ENCODE data around the gene SEC31A.

Gene SEC31A

DNA sequence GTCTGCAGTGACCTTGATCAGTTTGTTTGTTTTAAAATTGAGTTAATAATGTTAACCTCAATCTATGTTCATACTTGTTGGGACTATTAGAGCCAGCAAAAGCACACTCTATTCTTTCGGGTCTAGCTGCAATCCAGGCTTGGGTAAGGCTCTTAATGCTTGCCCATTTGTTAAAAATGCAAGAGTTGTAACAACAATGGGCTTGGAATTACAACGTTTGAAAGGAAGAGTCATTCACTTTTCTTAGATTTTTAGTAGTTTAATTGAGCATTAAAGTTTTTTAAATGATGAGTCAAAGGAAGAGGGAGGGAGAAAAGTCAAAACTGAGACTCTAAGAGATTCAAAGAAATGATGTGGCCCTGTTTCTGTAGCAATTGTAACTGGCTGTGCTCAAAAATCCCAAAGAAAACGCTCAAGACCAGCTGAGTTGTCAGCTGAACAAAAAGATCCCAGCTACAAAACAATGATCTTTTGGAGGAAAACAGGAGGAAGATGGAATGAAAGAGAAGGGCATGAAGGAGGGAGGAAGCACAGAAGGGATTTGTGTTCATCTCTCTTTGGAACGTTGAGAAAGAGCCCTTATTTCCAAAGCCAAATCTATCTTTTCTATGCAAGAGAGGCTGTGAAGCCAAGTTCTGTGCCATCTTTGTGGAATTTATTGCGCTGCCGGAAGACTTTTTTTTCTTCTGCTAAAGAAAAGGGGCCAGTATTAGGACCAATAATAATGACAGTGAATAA is 97.9 kb downstream of the SEC31A start:
- H2AFZ ChIP-seq (ENCODE audit: low read length, unreplicated experiment) = no peak overlapping the region
- no peak overlapping the region for H3K4me3 ChIP-seq (ENCODE audit: low read depth, low read length)
- peaks cover 7% of the 10 kb centered on the region for H3K79me2 ChIP-seq (ENCODE audit: control insufficient read depth, insufficient read depth, low read length, unreplicated experiment)
- peaks cover 20% of the 10 kb centered on the region for H3K4me1 ChIP-seq (ENCODE audit: control insufficient read depth, insufficient read depth, low read length, unreplicated experiment)
- H3K27me3 ChIP-seq (ENCODE audit: insufficient read depth, low read length) = no peaks in the 10 kb centered on the region
- H3K36me3 ChIP-seq (ENCODE audit: insufficient read depth, low read length) = no peaks in the 10 kb centered on the region
- H3K27ac ChIP-seq (ENCODE audit: low read depth, low read length) = no peak overlapping the region

GRCh38 chr4:82791179-82791578 is 99.8 kb downstream of the SEC31A start:
- Histone ChIP-seq H3K79me2 (ENCODE audit: control insufficient read depth, insufficient read depth, low read length, unreplicated experiment) (peaks cover 10% of the 10 kb centered on the region), H3K27ac (ENCODE audit: low read depth, low read length) (no peak overlapping the region), H3K4me3 (ENCODE audit: low read depth, low read length) (no peak overlapping the region), H2AFZ (ENCODE audit: low read length, unreplicated experiment) (no peak overlapping the region), H3K27me3 (ENCODE audit: insufficient read depth, low read length) (no peaks in the 10 kb centered on the region), H3K4me1 (ENCODE audit: control insufficient read depth, insufficient read depth, low read length, unreplicated experiment) (peaks cover 18% of the 10 kb centered on the region), H3K36me3 (ENCODE audit: insufficient read depth, low read length) (no peaks in the 10 kb centered on the region)

- no peak overlapping the region for H2AFZ ChIP-seq (ENCODE audit: low read length, unreplicated experiment)
- H3K4me3 ChIP-seq (ENCODE audit: low read depth, low read length) = no peak overlapping the region
- H3K27me3 ChIP-seq (ENCODE audit: insufficient read depth, low read length) = no peaks in the 10 kb centered on the region
- peaks cover 10% of the 10 kb centered on the region for H3K79me2 ChIP-seq (ENCODE audit: control insufficient read depth, insufficient read depth, low read length, unreplicated experiment)
- H3K27ac ChIP-seq (ENCODE audit: low read depth, low read length) = no peak overlapping the region
- no peaks in the 10 kb centered on the region for H3K36me3 ChIP-seq (ENCODE audit: insufficient read depth, low read length)
- peaks cover 20% of the 10 kb centered on the region for H3K4me1 ChIP-seq (ENCODE audit: control insufficient read depth, insufficient read depth, low read length, unreplicated experiment)
These were observed 100.8 kb downstream of the SEC31A start for GRCh38 chr4:82790060-82790660.

DNA sequence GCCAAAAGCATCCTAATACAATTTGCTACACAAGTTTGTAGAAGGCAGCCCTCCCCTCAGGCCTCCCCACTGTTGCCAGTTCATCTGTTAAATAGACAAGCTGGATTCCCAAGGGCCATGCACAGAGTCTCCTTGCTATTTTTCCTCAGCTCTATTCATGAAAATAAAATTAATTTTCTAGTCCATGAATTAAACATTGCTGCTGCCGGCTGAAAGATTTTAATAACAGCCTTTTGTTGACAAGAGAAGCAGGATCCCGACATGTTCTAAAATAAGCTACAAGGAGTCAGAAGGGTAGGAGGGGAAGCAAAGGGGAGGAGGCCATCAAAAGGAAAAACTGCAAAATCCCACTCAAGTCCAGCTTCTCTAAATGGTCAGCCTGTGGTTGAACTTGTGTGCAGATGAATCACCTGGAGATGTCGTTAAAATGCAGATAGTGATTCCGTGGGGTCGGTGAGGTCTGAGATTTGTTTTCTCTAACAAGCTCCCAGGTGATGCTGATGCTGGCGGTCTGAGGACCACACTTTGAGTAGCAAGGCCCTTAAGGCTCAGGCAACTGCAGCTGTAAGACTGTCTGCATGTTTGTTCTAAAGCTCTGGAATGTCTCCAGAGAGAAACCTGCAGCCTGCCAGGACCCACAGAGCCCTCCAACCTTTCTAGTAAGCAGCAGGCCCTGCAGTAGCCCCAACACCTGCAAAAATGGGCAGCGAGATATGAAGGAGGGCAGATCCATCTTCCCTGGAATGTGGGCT is 101.8 kb downstream of the SEC31A start:
- H3K4me3 ChIP-seq (ENCODE audit: low read depth, low read length) = no peak overlapping the region
- no peak overlapping the region for H2AFZ ChIP-seq (ENCODE audit: low read length, unreplicated experiment)
- H3K27ac ChIP-seq (ENCODE audit: low read depth, low read length) = no peak overlapping the region
- H3K4me1 ChIP-seq (ENCODE audit: control insufficient read depth, insufficient read depth, low read length, unreplicated experiment) = peaks cover 29% of the 10 kb centered on the region
- H3K36me3 ChIP-seq (ENCODE audit: insufficient read depth, low read length) = no peaks in the 10 kb centered on the region
- H3K79me2 ChIP-seq (ENCODE audit: control insufficient read depth, insufficient read depth, low read length, unreplicated experiment) = peaks cover 10% of the 10 kb centered on the region
- H3K27me3 ChIP-seq (ENCODE audit: insufficient read depth, low read length) = no peaks in the 10 kb centered on the region

DNA sequence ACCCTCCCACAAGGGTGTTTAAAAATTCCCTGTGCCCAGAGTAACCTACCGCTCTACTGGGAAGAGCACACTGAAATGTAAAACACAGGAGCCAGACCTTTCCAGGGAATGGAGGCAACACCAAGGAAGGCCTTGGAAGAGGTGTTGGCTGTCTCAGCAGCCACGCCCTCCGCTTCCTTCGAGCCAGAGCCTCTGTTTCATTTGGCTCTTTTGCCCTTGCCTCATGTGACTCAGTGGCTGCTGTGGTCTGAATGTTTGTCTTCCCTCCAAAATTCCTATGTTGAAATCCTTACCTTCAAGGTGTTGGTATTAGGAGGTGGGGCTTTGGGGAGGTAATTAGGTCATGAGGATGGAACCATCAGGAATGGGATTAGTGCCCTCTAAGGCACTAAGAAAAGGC is 103.6 kb downstream of the SEC31A start:
- peaks cover 8% of the 10 kb centered on the region for H3K79me2 ChIP-seq (ENCODE audit: control insufficient read depth, insufficient read depth, low read length, unreplicated experiment)
- peaks cover 24% of the 10 kb centered on the region for H3K4me1 ChIP-seq (ENCODE audit: control insufficient read depth, insufficient read depth, low read length, unreplicated experiment)
- no peak overlapping the region for H3K4me3 ChIP-seq (ENCODE audit: low read depth, low read length)
- H3K27ac ChIP-seq (ENCODE audit: low read depth, low read length) = peak overlapping the region; percentile 4; the same call in 1 of the 2 replicates
- no peaks in the 10 kb centered on the region for H3K27me3 ChIP-seq (ENCODE audit: insufficient read depth, low read length)
- no peak overlapping the region for H2AFZ ChIP-seq (ENCODE audit: low read length, unreplicated experiment)
- no peaks in the 10 kb centered on the region for H3K36me3 ChIP-seq (ENCODE audit: insufficient read depth, low read length)

GRCh38 chr4:82786828-82787227 is 104.1 kb downstream of the SEC31A start:
- Histone ChIP-seq H2AFZ (ENCODE audit: low read length, unreplicated experiment) (peak overlapping the region; percentile 30), H3K4me3 (ENCODE audit: low read depth, low read length) (no peak overlapping the region), H3K79me2 (ENCODE audit: control insufficient read depth, insufficient read depth, low read length, unreplicated experiment) (peaks cover 6% of the 10 kb centered on the region), H3K27me3 (ENCODE audit: insufficient read depth, low read length) (no peaks in the 10 kb centered on the region), H3K4me1 (ENCODE audit: control insufficient read depth, insufficient read depth, low read length, unreplicated experiment) (peaks cover 25% of the 10 kb centered on the region), H3K27ac (ENCODE audit: low read depth, low read length) (peak overlapping the region; percentile 4; the same call in 1 of the 2 replicates), H3K36me3 (ENCODE audit: insufficient read depth, low read length) (no peaks in the 10 kb centered on the region)

GRCh38 chr4:82785611-82786400 is 105.1 kb downstream of the SEC31A start:
- Histone ChIP-seq H3K27me3 (ENCODE audit: insufficient read depth, low read length) (no peaks in the 10 kb centered on the region), H3K79me2 (ENCODE audit: control insufficient read depth, insufficient read depth, low read length, unreplicated experiment) (peaks cover 6% of the 10 kb centered on the region), H3K4me3 (ENCODE audit: low read depth, low read length) (peak overlapping the region; percentile 67), H3K4me1 (ENCODE audit: control insufficient read depth, insufficient read depth, low read length, unreplicated experiment) (peaks cover 35% of the 10 kb centered on the region), H2AFZ (ENCODE audit: low read length, unreplicated experiment) (peak overlapping the region; percentile 75), H3K36me3 (ENCODE audit: insufficient read depth, low read length) (no peaks in the 10 kb centered on the region), H3K27ac (ENCODE audit: low read depth, low read length) (peak overlapping the region; percentile 84)

GRCh38 chr4:82784681-82785610 is 106.0 kb downstream of the SEC31A start:
- peak overlapping the region; percentile 67 for H3K4me3 ChIP-seq (ENCODE audit: low read depth, low read length)
- peak overlapping the region; percentile 75 for H2AFZ ChIP-seq (ENCODE audit: low read length, unreplicated experiment)
- no peaks in the 10 kb centered on the region for H3K27me3 ChIP-seq (ENCODE audit: insufficient read depth, low read length)
- H3K79me2 ChIP-seq (ENCODE audit: control insufficient read depth, insufficient read depth, low read length, unreplicated experiment) = peaks cover 6% of the 10 kb centered on the region
- no peaks in the 10 kb centered on the region for H3K36me3 ChIP-seq (ENCODE audit: insufficient read depth, low read length)
- peaks cover 38% of the 10 kb centered on the region for H3K4me1 ChIP-seq (ENCODE audit: control insufficient read depth, insufficient read depth, low read length, unreplicated experiment)
- H3K27ac ChIP-seq (ENCODE audit: low read depth, low read length) = peak overlapping the region; percentile 84

DNA sequence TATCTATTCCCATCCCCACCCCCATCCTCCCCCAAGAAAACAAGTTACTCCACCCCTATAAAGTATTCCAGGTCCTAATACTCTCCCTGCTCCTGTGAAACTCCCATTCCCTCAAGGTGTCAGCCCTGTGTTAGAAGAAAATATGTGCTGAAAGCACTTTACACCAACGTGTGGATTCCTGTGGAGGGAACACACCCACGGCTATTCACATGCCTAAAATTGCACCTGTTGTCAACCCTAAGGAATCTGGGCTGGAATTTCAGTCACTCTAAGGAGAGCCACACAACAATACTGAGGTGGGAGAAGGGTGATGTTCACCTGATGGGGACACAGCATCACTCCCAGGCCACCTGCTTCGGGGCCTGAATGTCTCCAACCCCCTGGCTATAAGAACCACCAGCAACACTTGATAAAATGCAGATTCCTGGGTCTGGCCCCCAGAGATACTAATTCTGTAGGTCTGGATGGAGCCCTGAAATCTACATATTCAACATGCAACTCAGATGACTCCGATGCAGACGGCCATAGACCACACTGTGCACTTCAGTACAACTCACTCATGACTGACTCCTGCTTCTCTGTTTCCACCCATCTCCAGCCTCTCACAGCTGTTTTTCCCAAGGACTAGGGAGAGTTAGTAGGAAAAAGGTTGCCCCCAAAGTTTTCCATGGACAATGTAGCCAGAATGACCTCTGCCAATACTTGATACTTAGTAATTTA is 108.2 kb downstream of the SEC31A start:
- Histone ChIP-seq H3K4me3 (ENCODE audit: low read depth, low read length) (no peak overlapping the region), H3K27ac (ENCODE audit: low read depth, low read length) (no peak overlapping the region), H3K27me3 (ENCODE audit: insufficient read depth, low read length) (no peaks in the 10 kb centered on the region), H2AFZ (ENCODE audit: low read length, unreplicated experiment) (no peak overlapping the region), H3K79me2 (ENCODE audit: control insufficient read depth, insufficient read depth, low read length, unreplicated experiment) (peaks cover 9% of the 10 kb centered on the region), H3K4me1 (ENCODE audit: control insufficient read depth, insufficient read depth, low read length, unreplicated experiment) (peaks cover 38% of the 10 kb centered on the region), H3K36me3 (ENCODE audit: insufficient read depth, low read length) (no peaks in the 10 kb centered on the region)
